ENCODE measurements around the gene ZNF558. TPM values are rescaled to one million over a fixed set of nuclear protein-coding genes. Genes with fewer than 3 reads are reported as not detected.

The ZNF558 gene
- total and polyA plus RNA-seq, 2 donors (not counting 3 experiments of a cell fraction or from before 2014, with no cell fraction given): 0.35 to 4.2 TPM

DNA sequence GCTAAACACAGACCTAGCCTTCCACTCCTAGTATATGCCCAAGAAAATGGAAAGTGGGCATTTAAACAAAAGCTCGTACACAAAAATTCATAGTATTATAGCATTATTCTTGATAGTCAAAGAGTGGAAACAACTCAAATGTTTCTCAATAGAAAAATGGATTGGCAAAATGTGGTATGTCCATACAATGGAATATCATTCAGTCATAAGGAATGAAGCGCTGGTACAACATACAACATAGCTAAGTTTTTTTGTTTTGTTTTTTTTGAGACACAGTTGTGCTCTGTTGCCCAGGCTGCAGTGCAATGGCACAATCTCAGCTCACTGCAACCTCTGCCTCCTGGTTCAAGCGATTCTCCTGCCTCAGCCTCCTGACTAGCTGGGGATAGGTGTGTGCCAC is 11.9 kb downstream of the ZNF558 start:
- intact Hi-C loops (cut with micrococcal nuclease): no loop called here
- FAIRE-seq (no peak), DNase-seq (ENCODE audit: low read depth, low spot score) (no peak)
- no TSS peak for BruUV-seq (replicated peaks)
- no peaks in the 10 kb centered on the region for H3K36me3 ChIP-seq (ENCODE audit: control insufficient read depth in 2 of 2, extremely low read depth in 1 of 2, insufficient read depth in 2 of 2, low read length in 2 of 2)
- no peaks in the 10 kb centered on the region for H3K9me3 ChIP-seq (replicated peaks; ENCODE audit: control insufficient read depth, insufficient read depth, low read length)
- no peaks in the 10 kb centered on the region for H3K79me2 ChIP-seq (ENCODE audit: control insufficient read depth, insufficient read depth, low read length)
- ChIA-PET CTCF (no interaction called here), POLR2A (no interaction called here)
- H3K4me2 ChIP-seq (ENCODE audit: insufficient read depth, low read length): no peak overlapping the region
- TF ChIP-seq MAX (IDR thresholded peaks at IDR 0.05; ENCODE audit: insufficient read depth, insufficient read length) (no peak), JUN (IDR thresholded peaks at IDR 0.05; ENCODE audit: borderline replicate concordance, insufficient read depth, insufficient read length, low read depth) (no peak), CTCF (IDR thresholded peaks at IDR 0.05; ENCODE audit: extremely low read depth in 1 of 2, insufficient read depth in 1 of 2, low read depth in 1 of 2, low read length in 2 of 2) (no peak), EZH2 (IDR thresholded peaks at IDR 0.05; ENCODE audit: borderline replicate concordance, low read depth, low read length, severe bottlenecking) (no peak), GATA2 (IDR thresholded peaks at IDR 0.05; ENCODE audit: insufficient read depth, insufficient read length, low read depth, low read length) (no peak), POLR2A (IDR thresholded peaks at IDR 0.05; ENCODE audit: low read depth, low read length) (no peak)
- H3K9ac ChIP-seq (replicated peaks; ENCODE audit: extremely low read depth, insufficient read depth, low read length): no peak overlapping the region
- no peaks in the 10 kb centered on the region for H3K9me1 ChIP-seq (replicated peaks; ENCODE audit: control insufficient read depth, extremely low read depth, insufficient read depth, low read length)
- dilution Hi-C loops (cut with MboI; ENCODE audit: extremely low pct_ligation_motif_present, low sequenced_read_pairs): no loop called here
- no peak overlapping the region for H2AFZ ChIP-seq (ENCODE audit: low read depth, low read length)
- no peaks in the 10 kb centered on the region for H3K4me1 ChIP-seq (ENCODE audit: control insufficient read depth, extremely low read depth, insufficient read depth, low read length)
- H3K4me3 ChIP-seq (replicated peaks in 1 of 3; ENCODE audit: insufficient read depth in 1 of 3, low read depth in 1 of 3, low read length in 3 of 3): no peak overlapping the region
- H3K27ac ChIP-seq (ENCODE audit: insufficient read depth, low read depth, low read length): no peak overlapping the region
- H4K20me1 ChIP-seq (replicated peaks; ENCODE audit: control insufficient read depth, extremely low read depth, insufficient read depth, low read length): no peaks in the 10 kb centered on the region
- H3K27me3 ChIP-seq (ENCODE audit: control insufficient read depth in 2 of 2, insufficient read depth in 2 of 2, low read length in 2 of 2): no peaks in the 10 kb centered on the region

DNA sequence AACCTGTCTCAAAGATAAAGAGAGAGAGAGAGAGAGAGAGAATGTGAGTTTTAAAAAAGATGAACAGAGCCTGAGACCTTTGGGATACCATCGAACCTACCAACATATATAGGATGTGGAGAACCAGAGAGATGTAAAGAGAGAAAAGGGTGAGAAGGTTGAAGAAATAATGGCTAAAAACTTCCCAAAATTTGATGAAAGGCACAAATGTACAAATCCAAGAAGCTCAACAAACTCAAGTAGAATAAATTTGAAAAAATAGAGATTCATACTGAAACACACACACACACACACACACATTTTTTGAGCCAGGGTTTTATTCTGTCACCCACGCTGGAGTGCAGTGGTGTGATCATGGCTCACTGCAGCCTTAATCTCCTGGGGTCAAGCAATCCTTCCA is 16.3 kb downstream of the ZNF558 start:
- no peak for FAIRE-seq
- dilution Hi-C loops (cut with MboI; ENCODE audit: extremely low pct_ligation_motif_present, low sequenced_read_pairs): no loop called here
- H3K9me3 ChIP-seq (replicated peaks; ENCODE audit: control insufficient read depth, insufficient read depth, low read length): peaks cover 13% of the 10 kb centered on the region
- H3K9me1 ChIP-seq (replicated peaks; ENCODE audit: control insufficient read depth, extremely low read depth, insufficient read depth, low read length): no peaks in the 10 kb centered on the region
- DNase-seq (ENCODE audit: low read depth, low spot score): no peak
- no peak overlapping the region for H3K4me2 ChIP-seq (ENCODE audit: insufficient read depth, low read length)
- H3K36me3 ChIP-seq (ENCODE audit: control insufficient read depth in 2 of 2, extremely low read depth in 1 of 2, insufficient read depth in 2 of 2, low read length in 2 of 2): no peaks in the 10 kb centered on the region
- no peaks in the 10 kb centered on the region for H3K4me1 ChIP-seq (ENCODE audit: control insufficient read depth, extremely low read depth, insufficient read depth, low read length)
- no peak overlapping the region for H3K4me3 ChIP-seq (replicated peaks in 1 of 3; ENCODE audit: insufficient read depth in 1 of 3, low read depth in 1 of 3, low read length in 3 of 3)
- POLR2A ChIA-PET: no interaction called here
- H2AFZ ChIP-seq (ENCODE audit: low read depth, low read length): no peak overlapping the region
- H3K27me3 ChIP-seq (ENCODE audit: control insufficient read depth in 2 of 2, insufficient read depth in 2 of 2, low read length in 2 of 2): no peaks in the 10 kb centered on the region
- no TSS peak for BruUV-seq (replicated peaks)
- no peaks in the 10 kb centered on the region for H3K79me2 ChIP-seq (ENCODE audit: control insufficient read depth, insufficient read depth, low read length)
- no peak overlapping the region for H3K27ac ChIP-seq (ENCODE audit: insufficient read depth, low read depth, low read length)
- intact Hi-C loops (cut with micrococcal nuclease): no loop called here
- CTCF ChIA-PET: no interaction called here
- H3K9ac ChIP-seq (replicated peaks; ENCODE audit: extremely low read depth, insufficient read depth, low read length): no peak overlapping the region
- TF ChIP-seq POLR2A (IDR thresholded peaks at IDR 0.05; ENCODE audit: low read depth, low read length) (no peak), FOS (IDR thresholded peaks at IDR 0.05; ENCODE audit: borderline replicate concordance, insufficient read depth, low read length) (no peak), MAX (IDR thresholded peaks at IDR 0.05; ENCODE audit: insufficient read depth, insufficient read length) (no peak), CTCF (IDR thresholded peaks at IDR 0.05; ENCODE audit: extremely low read depth in 1 of 2, insufficient read depth in 1 of 2, low read depth in 1 of 2, low read length in 2 of 2) (no peak), EZH2 (IDR thresholded peaks at IDR 0.05; ENCODE audit: borderline replicate concordance, low read depth, low read length, severe bottlenecking) (no peak), GATA2 (IDR thresholded peaks at IDR 0.05; ENCODE audit: insufficient read depth, insufficient read length, low read depth, low read length) (no peak), JUN (IDR thresholded peaks at IDR 0.05; ENCODE audit: borderline replicate concordance, insufficient read depth, insufficient read length, low read depth) (no peak), POLR2AphosphoS5 (IDR thresholded peaks at IDR 0.05; ENCODE audit: insufficient read depth, low read depth, low read length) (no peak), MYC (IDR thresholded peaks at IDR 0.05; ENCODE audit: low read depth, low read length) (no peak)
- no peaks in the 10 kb centered on the region for H4K20me1 ChIP-seq (replicated peaks; ENCODE audit: control insufficient read depth, extremely low read depth, insufficient read depth, low read length)
